ENCODE results near the gene PARD3B.
A peak's percentile ranks its signal among the peaks of the same experiment; 100 is the strongest.

PARD3B gene

DNA sequence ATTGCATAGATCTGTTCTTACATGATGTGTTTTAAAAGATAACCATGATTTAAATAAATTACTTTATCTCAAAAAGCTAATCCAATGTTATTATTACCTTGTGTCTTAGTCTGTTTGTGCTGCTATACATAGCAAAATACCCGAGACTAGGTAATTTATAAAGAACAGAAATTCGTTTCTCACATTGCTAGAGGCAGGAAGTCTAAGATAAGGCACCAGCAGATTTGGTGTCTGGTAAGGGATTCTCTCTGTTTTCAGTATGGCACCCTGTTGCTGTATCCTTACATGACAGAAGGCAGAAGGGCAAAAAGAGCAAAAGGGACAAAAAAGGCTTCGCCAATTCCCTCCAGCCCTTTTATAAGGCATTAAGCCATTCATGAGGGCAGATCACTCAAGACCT is 533.9 kb downstream of the PARD3B start:
- no peak for DNase-seq

DNA sequence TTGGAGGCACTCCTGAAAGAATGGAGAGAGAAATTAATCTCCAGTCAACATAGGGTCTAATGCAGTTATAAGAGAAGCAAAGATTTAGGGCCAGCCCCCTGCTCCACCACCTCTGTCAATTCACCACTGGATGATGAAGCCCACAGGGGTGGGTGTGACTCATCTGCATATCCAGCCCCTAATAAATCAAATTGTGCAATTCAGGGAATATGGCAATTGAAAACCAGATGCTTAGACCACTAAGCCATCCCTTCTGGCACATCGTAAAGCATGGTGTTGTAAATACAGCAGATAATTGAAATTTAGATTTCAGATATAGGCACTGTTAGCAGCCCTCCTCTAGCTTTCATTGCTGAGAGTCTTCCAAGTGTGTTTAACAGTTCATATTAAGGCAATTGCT is 541.4 kb downstream of the PARD3B start:
- DNase-seq: no peak

DNA sequence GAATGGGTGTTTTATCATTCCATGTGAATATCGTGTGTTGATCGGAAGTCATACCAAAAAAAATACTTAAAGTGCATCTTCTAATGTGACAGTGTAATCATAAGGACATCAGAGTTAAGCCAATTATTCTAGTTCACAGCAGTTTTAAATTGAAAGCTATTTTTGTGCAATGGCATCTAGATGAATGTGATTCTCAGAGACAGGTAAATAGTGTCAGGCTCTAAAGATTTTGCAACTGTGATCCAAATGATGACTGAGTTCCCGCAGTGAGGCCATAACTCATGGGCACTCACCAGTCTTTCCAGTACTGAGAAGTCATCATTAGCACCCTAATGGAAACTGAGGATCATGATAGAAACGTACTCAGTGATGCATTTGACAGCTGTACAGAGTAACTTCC is 542.6 kb downstream of the PARD3B start:
- no peak for DNase-seq

DNA sequence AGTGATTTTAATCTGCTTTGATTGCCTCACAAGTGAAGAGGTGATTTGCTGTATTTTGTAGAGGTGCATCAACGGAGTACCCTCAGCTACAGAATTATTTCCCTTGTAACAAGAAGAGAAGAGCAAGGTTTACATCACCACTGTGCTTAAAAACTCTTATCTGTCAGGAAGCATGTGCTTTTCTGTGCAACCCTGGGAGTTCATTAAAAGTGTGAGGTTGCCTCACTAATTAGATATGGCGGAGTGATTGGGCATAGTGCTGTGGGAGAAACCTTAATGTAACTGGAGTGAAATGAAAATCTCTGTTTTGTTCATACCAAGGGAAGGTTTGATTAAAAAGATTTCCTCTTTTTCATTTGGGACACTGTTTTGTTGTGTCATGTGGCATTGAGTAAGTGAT is 544.7 kb downstream of the PARD3B start:
- DNase-seq: no peak

DNA sequence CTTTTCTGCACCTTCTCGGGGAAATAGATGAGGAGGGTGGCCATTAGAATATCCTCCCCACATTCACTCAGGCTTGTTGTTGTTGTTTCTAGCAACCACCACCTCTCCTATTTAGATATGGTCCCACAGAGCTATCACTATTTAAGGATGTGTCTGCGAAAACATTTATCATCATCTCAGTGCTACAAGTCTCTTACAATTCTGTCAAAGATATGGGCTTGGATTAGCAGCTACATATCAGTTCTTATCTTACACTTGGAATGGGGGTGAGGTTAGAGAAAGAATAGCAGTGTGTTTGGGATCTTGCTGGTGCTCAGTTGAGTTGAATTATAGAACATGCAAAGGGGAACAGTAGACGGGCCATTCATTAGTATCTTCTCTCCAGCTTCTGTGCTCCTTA is 546.1 kb downstream of the PARD3B start:
- DNase-seq: no peak

DNA sequence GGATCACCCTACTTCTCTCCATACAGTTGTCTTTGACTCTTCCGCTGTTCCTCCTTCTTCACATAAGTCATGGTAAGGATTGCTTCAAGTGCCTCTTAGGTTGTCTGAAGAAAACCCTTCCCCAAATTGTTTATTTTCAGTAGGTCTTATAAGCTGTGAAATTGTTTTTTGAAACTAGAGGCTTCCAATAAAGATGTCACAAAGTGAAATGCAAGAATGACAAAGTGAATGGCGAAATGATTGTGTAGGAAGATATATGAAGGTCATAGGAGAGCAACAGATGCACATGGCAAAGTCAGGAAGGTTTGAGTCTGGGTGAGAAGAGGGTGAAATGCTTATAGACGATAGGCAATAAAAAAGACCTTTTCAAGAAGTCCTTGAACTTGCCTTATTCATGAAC is 548.8 kb downstream of the PARD3B start:
- DNase-seq: no peak

DNA sequence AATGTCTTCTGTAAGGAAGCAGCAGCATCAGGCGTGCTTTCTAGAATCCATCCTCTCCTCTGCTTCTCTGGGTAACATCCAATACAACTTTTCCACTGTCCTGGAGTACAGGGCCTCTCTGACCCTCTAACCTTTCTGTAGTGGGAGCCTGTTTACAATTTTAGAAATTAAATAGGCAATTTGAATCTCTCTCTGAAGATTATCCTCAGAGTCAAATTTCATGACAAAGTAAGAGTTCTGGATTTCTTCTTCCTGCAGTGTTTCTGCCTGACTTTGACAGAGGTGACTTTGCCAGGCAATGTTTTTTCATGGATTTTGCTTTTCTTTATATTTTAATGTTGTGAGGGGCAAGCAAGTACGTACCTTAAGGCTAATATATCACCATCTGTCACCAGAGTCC is 558.4 kb downstream of the PARD3B start:
- no peak for DNase-seq

DNA sequence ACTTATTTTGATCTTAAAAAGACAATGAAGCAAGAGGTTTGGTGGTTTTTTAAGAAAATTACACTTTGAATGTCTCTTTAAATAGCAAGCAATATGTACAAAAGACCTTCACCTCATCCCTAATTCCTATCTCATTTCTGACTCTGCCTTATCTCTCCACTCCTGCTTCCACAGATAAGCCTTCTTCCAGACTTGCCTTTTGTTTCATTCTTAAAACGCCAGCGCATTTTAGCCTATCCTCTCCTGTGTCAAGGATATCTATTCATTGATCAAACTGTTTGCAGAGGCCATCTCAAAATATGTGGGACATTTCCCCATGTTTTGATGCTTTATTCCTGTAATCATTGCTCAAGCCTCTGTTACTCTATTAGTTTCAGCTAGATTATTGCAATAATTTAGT is 562.5 kb downstream of the PARD3B start:
- DNase-seq: no peak

DNA sequence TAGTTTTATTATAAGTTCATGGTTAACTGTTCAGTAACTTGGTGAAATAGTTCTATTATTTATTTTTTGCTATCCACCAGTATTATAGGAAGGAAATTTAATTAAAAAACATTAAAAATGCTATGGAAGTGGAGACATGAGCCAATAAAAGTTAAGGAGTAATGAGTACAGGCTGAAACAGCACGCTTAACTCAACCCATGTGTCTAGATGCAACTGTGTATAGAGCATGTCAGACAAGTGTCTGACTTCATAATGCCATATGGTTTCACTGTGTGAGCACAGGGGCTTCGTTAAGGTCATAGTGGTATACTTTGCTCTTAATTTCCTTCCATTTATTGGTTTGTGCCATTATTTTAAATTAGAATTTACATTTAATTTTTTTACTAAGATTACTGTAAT is 570.2 kb downstream of the PARD3B start:
- no peak for DNase-seq

DNA sequence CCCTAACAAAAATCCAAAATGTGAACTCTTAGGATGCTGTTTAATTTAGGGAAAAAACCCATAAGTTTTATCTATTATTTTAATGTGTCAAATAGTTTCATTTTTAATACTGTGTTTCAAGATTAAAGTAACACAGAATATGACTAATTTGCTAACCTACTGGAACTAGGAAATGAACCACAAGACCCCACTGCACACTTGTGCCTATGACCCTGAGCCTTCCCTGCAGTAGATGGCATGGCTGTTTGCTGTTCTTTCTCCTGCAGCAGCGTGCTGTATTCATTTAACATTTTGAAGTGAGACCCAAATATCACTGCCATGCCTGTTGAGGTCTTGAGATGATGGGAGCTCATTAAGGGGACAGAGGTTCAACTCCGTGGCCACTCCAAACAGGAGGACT is 571.9 kb downstream of the PARD3B start:
- DNase-seq: no peak

DNA sequence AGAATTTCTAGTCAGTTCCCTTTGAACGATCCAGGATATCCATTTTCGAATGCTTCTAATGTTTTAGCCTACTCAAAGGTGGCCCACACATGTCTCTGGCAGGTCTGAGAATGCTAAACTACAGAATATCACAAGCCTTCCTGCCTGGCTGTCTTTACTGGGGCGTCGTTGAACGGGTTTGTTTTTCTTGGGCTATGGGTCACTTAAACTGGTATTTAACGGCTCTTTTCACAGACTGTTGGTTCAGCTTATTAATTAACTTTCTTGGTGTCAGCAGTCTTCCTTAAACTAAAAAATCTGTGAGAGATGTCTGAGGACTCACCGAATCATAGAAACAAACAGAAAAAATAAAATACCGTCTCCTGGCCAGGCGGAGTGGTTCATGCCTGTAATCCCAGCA is 573.9 kb downstream of the PARD3B start:
- no peak for DNase-seq

DNA sequence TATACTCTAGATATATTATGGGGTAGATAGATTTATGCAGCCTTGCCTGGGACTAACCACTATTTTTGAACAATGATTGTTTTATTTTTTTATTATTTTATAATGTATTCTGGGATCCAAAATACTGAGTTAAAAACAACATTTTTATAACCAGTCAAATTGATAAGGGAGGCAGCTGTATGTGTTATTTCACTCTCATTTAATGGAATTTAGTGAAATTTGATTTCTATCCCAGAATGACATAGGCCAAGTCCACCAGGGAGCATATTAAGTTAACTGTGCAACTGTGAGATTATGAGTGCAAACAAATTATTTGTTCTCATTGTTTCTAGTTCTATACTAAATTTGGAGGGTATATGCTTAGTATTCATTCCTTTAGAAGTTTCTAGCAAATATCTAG is 583.5 kb downstream of the PARD3B start:
- DNase-seq: no peak

DNA sequence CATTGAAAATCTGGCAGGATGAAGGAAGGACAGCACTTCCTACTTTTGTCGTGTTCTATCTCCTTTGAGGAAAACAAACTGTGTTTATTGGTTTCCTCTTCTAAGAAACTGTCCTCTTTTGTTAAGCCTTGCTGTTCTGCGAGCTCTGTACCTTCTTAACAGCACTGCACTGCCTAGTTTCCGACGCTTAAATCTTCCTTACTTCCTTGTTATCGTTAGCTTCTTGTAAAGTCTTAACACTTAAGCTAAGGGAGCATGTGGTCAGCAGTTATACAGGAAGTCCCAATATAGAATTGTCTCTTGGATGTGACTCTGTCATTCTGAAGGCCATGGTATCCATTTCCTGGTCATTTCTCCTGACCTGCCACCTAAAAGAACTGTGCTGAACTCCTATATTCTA is 584.3 kb downstream of the PARD3B start:
- no peak for DNase-seq

DNA sequence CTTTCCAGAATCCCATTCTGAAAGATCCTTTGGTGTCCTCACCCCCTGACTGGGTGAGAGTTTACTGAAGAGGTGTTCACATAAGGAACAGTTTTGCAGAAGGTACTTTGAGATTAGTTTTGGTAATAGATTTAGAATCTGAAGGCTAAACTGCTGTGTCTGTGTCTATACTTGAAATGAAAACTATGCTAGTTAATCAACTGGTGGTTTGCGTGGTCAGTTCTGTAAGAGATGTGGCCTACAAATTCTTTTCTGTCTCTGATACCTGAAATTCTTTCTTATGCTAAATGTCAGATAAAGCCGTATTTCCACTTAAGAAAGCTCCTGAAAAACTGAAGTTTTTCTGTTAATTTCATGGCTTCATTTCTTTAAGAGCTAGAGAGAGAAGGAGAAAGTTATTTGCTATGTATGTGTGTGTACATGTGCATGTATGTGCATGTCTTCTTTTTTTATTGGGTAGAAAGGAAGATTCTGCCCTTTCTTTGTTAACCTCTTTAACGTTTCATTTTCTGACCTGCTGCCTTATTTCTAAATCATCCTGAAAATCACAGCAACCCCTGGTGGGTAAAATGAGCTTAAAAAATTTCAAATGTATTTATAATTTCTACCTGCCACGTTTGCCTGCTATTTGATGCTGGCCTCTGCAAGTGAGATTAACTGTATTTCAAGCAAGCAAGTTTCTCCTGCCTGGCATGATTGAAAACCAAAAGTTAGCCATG is 585.0 kb downstream of the PARD3B start:
- no peak for DNase-seq

DNA sequence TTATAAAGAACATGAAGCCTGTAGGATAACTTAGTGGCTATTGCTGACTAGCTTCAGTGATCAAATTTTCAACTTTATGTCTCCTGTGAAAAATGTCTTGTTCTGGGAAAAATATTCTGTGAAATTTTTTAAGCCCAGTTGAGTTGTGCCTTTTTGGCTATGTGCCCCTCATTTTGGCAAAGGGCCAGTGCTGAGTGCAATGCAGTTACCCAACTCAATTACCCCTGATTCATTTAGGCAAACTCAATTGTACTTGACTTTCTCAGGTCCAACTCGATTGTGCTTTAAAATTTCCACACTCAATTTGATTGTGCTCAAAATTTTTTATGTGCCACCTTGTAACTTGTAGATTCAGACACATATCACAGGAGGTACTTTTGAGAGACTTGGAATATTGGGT is 588.3 kb downstream of the PARD3B start:
- DNase-seq: no peak

DNA sequence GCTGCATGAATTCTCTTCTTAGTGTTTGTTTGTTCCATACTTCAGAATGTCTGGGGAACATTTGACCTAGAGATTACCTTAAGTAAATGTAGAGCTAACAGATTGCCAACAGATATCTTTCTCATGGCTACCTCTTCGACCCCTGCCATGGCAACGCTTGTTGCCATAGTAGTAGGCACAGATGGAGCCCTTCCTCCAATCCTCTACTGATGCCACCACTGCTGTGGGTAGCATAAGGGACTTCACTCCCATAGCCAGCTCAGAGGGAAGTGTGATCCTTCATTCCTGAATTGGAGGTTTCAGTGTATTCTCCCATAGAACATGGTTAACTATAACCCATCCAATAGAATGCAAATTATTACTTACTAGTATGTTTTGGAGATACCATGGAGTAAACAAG is 593.5 kb downstream of the PARD3B start:
- no peak for DNase-seq

DNA sequence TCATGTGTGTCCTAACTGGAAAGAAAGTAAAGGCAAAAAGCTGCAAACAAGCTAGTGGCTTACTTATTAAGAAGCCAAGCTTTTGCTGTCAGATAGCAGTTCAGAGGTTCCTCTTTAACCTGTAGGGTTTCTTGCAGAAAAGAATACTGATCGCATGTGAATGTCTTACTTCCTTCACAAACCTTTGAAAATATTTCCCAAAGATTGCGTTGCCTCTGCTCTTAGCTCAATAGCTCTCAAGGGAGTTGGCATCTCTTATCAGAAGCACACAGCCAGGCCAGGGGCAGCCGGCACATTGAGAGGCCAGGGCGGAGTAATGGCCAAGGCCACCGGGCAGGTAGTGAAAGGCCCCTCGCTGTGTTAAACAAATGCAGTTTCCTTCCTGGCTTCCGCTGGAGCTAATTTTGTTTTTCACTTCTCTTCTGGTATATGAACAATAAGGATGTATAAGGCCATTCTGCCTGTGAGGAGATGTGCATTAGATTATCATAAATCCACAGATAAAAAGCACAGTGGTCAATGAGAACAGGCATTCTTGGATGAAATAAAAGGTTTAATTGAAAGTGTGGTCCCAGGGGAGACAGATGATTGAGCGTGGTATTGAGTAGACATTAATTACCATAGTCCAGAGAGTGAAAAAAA is 594.7 kb downstream of the PARD3B start:
- DNase-seq: peak; percentile 35

DNA sequence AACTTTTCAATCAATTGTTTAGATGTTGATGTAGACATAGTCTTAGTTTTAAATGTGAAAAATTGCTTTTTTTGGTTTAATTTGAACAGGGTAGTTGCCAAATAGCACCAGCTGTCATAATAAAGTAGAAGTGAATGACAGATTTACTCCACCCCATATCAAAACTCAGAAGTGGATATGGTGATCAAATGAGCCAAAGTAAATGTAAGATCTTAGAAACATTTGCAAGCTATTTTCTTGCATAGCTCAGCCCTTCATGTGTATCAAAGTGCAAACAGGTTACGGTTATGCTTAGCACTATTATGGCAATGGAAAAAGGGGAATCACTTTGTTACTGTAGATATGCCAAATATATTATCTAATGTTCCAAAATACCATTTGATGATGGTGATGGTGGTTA is 596.1 kb downstream of the PARD3B start:
- no peak for DNase-seq

DNA sequence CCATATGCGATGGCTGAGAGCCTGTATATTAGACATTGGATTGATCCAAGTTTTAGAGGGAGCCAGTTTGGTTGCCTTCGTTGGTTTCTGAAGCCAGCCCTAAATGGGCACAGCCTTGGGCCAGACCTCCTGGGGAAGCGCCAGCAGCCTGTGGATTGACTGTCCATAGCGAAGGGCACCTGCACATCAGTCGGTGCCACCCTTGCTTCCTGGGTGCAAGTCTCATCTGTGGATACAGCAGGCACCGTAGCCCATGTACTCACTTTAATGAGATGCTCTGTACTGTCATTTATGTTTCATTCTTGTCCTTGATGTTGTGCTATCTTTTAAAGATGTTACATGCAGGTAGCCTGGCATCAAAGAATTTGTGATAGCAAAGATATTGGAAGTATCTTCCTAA is 600.6 kb downstream of the PARD3B start:
- DNase-seq: no peak

DNA sequence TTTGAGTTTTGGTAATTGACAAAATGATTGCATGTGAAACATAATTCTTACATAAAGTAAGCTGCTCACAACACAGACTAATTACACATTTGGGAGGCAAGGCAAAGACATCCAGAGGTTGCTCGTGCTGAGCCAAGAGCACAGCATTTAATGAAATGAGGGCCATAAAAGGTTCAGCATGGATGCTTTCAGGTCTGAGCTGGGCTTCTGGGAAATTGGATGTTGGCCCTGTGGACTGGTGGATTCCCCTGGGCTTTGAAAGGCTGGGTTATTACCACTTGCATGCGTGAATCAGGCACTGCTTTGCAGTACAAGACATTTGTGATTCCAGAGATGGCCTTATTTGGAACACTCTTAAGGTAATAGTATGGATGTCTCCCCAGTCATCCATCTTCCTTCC is 603.5 kb downstream of the PARD3B start:
- no peak for DNase-seq

DNA sequence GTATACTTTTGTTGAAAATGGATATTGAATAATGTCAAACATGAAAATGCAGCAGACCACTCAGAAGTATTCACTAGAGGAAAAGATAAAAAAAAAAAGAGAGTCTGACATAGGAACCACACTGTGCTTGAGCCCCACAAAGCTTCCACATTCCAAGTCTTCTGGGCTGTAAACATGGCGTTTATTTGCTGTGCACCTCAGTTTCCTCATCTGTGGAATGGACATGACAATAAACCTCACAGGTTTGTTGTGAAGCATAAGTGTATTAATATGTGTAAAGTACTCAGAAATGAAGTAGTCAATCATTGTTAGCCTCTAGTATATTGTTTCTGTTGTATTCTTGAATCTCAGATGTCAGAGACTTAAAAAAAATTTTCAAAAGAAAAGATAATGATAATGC is 611.2 kb downstream of the PARD3B start:
- no peak for DNase-seq

DNA sequence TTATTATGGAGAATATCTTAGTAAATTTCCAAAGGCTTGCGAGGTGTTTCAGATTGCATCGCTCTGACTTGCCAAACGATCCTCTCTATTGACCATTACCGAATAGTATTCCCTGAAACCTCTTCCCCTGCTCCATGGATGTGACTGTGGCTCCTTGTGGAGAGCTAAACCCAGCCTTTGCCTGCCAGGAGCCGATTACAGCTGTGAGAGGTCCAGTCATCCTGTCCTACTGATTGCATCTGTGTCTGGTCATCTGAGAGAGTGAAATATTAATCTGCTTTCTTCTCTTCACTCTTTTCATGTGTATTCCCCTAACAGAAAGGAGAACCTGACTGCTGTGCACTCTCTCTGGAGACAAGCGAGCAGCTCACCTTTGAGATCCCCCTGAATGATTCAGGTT is 613.1 kb downstream of the PARD3B start:
- no peak for DNase-seq

DNA sequence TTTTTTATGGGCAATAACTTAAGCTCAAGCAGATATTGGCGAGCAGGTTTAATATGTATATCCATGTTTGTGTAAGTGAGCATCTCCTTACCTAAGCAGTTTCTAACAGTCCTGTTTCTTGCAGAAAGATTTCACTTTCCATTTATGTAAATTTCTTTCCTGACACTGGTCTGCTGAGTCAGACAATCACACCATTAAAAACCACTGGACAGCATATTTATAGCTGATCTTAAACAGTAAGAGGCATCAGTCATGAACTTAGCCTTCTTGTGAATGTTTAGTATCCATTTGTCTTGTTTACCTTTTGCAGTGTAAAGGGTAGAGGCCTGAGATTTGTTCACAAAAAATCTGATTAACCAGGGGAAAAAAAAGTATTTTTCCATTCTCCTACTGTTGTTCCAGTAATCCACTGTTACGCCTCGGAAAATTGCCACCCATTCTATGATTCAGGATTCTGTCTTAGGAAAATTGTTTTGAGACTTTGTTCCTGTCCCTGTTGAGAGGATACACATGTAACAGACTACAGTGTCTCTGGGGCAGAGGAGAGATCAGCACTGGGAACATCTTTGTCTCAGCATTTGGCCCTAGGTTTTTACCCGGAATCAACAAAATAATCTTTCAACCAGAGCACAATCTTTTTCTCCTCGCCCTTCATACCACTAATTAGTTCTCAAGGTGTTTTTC is 616.0 kb downstream of the PARD3B start:
- no peak for DNase-seq

DNA sequence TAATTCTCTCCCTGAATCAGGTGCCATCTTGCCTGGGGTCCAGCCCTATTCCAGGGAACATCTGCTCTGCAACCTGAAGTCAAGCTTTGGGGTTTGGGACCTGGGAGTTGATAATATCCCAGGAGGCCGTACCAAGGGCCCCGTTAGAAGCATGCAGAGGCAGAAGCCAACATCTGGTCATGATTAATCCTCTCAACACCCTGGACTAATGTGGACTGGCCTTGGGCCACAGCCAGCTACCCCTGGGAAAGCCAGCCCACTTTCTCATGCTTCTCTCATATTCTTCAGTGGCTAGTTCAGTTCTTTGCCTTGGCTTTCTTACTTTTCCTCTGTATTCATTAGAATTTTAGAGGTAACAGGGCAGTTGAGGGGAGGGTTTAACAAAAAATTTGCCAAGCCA is 621.5 kb downstream of the PARD3B start:
- DNase-seq: no peak

DNA sequence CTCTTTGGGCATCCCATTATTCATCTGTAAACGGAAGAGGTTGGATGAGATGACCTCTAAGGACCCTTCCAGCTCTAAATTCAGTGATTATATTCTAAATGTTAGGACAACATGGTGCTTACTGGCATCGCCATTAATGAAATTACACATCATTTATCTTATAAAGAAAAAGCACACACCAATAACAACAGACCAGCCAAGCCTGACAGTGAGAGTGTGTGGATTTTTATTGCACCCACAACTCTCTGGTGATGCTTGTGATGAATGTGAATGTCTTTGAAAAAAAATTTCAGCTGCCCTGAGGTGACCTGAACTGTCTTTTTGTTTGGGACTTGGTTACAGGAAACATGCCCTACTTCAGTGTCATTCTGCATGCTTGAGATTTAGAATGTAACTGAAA is 623.7 kb downstream of the PARD3B start:
- DNase-seq: no peak
